NCI-H460 (cell line): ENCODE results near the gene QRFP. TPM values are rescaled to one million over a fixed set of nuclear protein-coding genes. Genes with fewer than 3 reads are reported as not detected.

Experiments
- DNase-seq: peaks from one replicate; pipeline ENCODE4 v3.0.0-alpha.2; 2016; ENCODE audit warnings: low read depth; ENCODE audit errors: extremely low read depth
- total RNA-seq: library from RNA; depleted of rRNA; stranded (reverse); fragments of >200 nt; shearing (Covaris generic); gene quantifications from 2 replicates; pipeline ENCODE4 v1.2.3, GENCODE V29; 2014

Gene QRFP
- total RNA-seq, 1 experiment from 2014 or later: not detected

GRCh38 chr9:130878295-130878694 lies 18.3 kb downstream of the QRFP start:
- DNase-seq: no peak

- no peak for DNase-seq
These were observed 19.3 kb downstream of the QRFP start for GRCh38 chr9:130877300-130877699.

GRCh38 chr9:130874783-130875182 lies 21.8 kb downstream of the QRFP start:
- no peak for DNase-seq

- DNase-seq: no peak
These were observed 22.6 kb downstream of the QRFP start for GRCh38 chr9:130873966-130874365.

GRCh38 chr9:130872912-130873503 lies 23.6 kb downstream of the QRFP start:
- DNase-seq: no peak

GRCh38 chr9:130872508-130872907 lies 24.1 kb downstream of the QRFP start:
- DNase-seq: no peak

- DNase-seq: no peak
These were observed 24.5 kb downstream of the QRFP start for GRCh38 chr9:130872093-130872492.

GRCh38 chr9:130871395-130872062 lies 25.1 kb downstream of the QRFP start:
- DNase-seq: no peak

- no peak for DNase-seq
These were observed 25.9 kb downstream of the QRFP start for GRCh38 chr9:130870491-130871381.

GRCh38 chr9:130869250-130869649 lies 27.4 kb downstream of the QRFP start:
- no peak for DNase-seq

- no peak for DNase-seq
These were observed 28.4 kb downstream of the QRFP start for GRCh38 chr9:130868230-130868629.

- no peak for DNase-seq
These were observed 29.1 kb downstream of the QRFP start for GRCh38 chr9:130867556-130867955.

GRCh38 chr9:130866474-130866965 lies 30.1 kb downstream of the QRFP start:
- DNase-seq: peak; percentile 93

- no peak for DNase-seq
These were observed 30.7 kb downstream of the QRFP start for GRCh38 chr9:130865921-130866320.

GRCh38 chr9:130864541-130864940 lies 32.1 kb downstream of the QRFP start:
- DNase-seq: no peak

GRCh38 chr9:130862747-130863146 lies 33.9 kb downstream of the QRFP start:
- no peak for DNase-seq

- DNase-seq: no peak
These were observed 34.4 kb downstream of the QRFP start for GRCh38 chr9:130862217-130862616.

GRCh38 chr9:130861372-130862180 lies 35.0 kb downstream of the QRFP start:
- DNase-seq: no peak

GRCh38 chr9:130860458-130861316 lies 35.9 kb downstream of the QRFP start:
- DNase-seq: peak; percentile 82
